Fibroblast of pulmonary artery (primary cell): ENCODE measurements around the gene LIMA1.
A peak's percentile ranks its signal among the peaks of the same experiment; 100 is the strongest.
"Not testable (repeated sequence)": the region's sequence is repeated elsewhere in the genome, so short reads cannot be mapped to it uniquely, and the experiment has no call there.

Source experiments
- DNase-seq: peaks from one replicate; pipeline ENCODE4 v3.0.0-alpha.2; 2010; ENCODE audit warnings: low read depth
- H3K4me3 ChIP-seq: replicated peaks from 2 replicates; pipeline ENCODE4 v1.5.1; 2011; ENCODE audit warnings: low read depth, mild to moderate bottlenecking, control low read depth, low read length, moderate library complexity
- TF ChIP-seq, protein P1 (sequence below): IDR thresholded peaks from 2 replicates; pipeline ENCODE4 v1.5.1; 2011; ENCODE audit warnings: mild to moderate bottlenecking, control low read depth, low read length, inconsistent platforms; ENCODE audit errors: missing control alignments

LIMA1 gene

DNA sequence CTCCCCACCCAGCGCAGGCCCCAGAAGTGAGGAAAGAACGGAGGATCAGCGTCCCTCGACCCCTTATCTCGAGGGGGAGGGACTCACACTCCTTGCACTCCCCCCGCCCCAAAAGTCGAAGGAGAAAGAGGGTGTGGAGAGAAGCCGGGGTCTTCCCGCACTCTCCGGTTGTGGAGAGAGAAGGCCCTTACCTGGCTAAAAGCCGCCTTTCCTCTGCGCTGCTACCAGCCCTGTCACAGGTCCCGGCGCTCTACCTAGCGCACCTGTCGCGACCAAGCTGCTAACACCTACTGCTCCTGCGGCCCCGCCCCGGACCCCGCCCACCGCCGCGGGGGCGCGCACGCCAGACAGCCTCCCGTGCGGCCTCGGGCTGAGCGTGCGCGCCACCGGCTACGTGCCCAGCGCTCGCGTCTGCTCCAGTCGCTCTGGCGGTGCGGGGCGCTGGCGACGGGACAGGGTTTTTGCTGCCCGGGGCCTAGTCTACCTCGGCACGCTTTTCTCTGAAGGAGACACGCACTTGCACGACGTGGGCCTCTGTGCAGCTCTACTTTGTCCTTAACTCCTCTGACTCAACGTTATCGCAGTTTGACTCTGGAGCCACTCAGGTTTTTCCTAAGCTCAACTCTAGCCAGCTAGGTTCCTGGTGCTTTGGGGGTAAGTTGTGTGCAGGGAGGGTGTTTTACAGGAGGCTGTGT lies at the start of gene LIMA1:
LIMA1 (minus strand) TSS at position 292 of the 695 bp plus-strand sequence. CDS start 34,769 bp downstream, outside the sequence.
- TF ChIP-seq, protein P1, sequence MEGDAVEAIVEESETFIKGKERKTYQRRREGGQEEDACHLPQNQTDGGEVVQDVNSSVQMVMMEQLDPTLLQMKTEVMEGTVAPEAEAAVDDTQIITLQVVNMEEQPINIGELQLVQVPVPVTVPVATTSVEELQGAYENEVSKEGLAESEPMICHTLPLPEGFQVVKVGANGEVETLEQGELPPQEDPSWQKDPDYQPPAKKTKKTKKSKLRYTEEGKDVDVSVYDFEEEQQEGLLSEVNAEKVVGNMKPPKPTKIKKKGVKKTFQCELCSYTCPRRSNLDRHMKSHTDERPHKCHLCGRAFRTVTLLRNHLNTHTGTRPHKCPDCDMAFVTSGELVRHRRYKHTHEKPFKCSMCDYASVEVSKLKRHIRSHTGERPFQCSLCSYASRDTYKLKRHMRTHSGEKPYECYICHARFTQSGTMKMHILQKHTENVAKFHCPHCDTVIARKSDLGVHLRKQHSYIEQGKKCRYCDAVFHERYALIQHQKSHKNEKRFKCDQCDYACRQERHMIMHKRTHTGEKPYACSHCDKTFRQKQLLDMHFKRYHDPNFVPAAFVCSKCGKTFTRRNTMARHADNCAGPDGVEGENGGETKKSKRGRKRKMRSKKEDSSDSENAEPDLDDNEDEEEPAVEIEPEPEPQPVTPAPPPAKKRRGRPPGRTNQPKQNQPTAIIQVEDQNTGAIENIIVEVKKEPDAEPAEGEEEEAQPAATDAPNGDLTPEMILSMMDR = peak; percentile 26
- H3K4me3 ChIP-seq = peak within 1 kb of the TSS; percentile 95
- peak; percentile 85 for DNase-seq

DNA sequence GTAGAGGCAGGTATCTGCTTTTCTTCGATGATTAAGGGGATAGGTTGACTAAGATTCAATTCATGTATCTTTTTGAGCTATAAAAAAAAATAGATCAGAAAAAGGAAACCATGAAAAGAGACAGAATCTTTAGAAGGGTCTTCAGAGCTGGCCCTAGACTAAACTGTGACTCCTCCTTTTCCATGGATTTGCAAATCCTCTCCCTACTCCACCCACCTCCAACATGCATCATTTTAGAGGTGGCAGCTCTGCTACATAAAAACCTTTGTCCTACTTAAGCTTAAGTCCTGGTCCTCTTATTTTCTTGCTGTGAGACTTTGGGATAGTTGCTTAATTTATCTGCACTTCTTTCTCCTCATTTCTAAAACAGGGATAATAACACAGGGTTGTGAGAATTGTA lies 48.4 kb upstream of the LIMA1 start:
- TF ChIP-seq, protein P1 = no peak
- H3K4me3 ChIP-seq = no peak overlapping the region
- no peak for DNase-seq

DNA sequence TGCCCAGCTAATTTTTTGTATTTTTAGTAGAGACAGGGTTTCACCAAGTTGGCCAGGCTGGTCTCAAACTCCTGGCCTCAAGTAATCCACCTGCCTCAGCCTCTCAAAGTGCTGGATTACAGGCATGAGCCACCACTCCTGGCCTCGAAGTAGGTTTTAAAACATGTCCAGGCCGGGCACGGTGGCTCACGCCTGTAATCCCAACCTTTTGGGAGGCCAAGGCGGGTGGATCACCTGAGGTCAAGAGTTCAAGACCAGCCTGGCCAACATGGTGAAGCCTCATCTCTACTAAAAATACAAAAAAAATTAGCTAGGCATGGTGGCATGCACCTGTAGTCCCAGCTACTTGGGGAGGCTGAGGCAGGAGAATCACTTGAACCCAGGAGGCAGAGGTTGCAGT lies 45.3 kb upstream of the LIMA1 start:
- DNase-seq, H3K4me3 ChIP-seq: not testable (repeated sequence)

DNA sequence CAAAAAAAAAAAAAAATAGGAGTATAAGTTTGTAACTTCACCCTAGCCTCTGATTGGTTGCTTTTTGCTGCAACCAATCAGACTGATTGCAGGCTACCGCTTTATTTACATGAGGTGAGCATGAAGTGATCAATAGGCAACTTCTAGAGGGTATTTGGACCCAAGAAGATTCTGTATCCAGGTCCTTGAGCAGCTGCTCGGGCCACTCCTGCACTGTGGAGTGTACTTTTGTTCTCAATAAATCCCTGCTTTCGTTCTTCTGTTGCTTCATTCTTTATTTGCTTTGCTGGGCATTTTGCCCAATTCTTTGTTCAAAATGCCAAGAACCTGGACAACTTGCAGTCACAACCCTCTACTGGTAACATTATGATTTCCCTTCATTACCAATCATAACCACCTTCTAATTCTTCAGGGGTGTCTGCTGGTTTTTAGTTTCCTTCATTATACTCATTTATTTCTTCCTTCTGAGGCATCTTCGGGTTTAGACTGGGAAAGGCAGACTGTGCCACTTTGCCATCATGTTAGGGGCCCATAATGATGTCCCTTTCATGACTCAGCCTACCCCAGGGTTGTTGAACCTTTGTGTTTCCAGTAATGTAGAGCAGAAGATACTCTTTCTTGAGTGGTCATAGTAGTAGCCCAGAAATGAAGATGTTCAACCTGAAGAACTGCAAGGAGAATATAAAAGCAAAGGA lies 43.4 kb upstream of the LIMA1 start:
- peak; percentile 78 for DNase-seq

DNA sequence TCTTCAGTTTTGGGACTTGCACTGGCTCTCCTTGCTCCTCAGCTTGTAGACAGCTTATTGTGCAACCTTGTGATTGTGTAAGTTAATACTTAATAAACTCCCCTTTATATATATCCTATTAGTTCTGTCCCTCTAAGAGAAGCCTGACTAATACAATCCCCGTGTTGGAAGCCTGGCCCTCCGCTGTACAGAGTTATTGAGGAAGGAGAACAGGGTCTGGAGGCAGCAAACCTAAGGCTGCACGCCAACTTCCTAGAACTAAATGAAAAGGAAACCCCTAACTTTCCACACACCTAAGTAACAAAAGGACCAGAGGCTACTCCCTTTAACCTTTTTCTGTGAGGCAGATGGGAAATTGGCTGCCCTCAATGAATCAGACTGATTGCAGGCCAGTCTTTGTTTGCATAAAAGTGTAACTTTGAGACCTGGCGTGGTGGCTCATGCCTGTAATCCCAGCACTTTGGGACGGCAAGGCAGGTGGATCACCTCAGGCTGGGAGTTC lies 42.6 kb upstream of the LIMA1 start:
- no peak overlapping the region for H3K4me3 ChIP-seq
- TF ChIP-seq, protein P1 = no peak
- peak; percentile 56 for DNase-seq

More for the DNA sequence above, 43.4 kb upstream of the LIMA1 start:
- no peak overlapping the region for H3K4me3 ChIP-seq
- TF ChIP-seq, protein P1 = peak; percentile 7

DNA sequence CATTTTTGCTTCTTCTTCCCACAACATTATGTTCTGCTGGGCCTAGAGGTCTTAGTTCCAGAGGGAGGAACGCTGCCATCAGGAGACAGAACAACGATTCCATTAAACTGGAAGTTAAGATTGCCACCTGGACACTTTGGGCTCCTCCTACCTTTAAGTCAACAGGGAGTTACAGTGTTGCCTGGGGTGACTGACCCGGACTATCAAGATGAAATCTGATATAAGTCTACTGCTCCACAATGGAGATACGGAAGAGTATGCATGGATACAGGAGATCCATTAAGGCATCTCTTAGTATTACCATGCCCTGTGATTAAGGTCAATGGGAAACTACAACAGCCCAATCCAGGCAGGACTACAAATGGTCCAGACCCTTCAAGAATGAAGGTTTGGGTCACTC lies 41.5 kb upstream of the LIMA1 start:
- DNase-seq, H3K4me3 ChIP-seq: not testable (repeated sequence)

DNA sequence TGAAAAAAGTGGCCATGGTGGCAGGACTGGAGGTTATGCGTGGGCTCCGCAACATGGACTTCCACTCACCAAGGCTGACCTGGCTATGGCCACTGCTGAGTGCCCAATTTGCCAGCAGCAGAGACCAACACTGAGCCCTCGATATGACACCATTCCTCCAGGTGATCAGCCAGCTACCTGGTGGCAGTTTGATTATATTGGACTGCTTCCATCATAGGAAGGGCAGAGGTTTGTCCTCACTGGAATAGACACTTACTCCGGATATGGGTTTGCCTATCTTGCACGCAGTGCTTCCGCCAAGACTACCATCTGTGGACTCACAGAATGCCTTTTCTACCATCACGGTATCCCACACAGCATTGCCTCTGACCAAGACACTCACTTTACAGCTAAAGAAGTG lies 40.8 kb upstream of the LIMA1 start:
- DNase-seq, H3K4me3 ChIP-seq: not testable (repeated sequence)

DNA sequence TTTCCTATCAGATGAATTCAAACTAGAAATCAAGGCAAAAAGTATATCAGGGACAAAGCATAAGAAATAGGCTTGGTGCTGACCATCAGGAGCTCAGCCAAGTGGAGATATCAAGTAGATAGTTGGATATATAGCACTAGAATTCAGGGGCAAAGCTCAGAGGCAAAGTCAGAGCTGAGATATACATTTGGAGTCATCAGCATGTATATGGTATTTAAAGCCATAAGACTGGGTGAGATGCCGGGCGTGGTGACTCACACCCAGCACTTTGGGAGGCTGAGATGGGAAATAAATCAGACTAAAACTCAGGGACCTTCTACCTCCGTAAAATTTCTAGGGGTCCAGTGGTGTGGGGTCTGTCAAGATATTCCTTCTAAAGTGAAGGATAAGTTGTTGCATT lies 38.9 kb upstream of the LIMA1 start:
- no peak for DNase-seq
- no peak overlapping the region for H3K4me3 ChIP-seq
- TF ChIP-seq, protein P1 = no peak
